ENCODE data around the gene GPR143.

The GPR143 gene

DNA sequence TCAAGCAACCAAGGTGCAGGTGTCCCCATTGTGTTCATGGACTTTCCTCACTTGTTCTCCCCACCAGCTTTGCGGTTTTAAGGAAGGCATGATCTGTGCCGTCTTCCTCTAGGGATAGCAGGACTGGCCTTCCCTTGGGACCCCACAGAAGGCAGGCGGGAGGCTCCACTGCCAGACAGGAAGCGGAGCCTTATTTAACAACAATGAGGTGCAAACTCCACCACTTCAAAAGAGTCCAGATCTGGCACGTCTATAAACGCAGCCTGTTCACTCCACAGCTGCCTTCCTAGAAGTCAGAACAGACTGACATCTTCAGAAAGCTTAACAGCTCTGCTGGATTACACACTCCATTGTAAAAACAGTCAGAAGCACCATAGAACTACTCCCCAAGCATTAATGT, 1.7 kb upstream of the GPR143 start:
- DNase-seq, result peak; percentile 42

DNA sequence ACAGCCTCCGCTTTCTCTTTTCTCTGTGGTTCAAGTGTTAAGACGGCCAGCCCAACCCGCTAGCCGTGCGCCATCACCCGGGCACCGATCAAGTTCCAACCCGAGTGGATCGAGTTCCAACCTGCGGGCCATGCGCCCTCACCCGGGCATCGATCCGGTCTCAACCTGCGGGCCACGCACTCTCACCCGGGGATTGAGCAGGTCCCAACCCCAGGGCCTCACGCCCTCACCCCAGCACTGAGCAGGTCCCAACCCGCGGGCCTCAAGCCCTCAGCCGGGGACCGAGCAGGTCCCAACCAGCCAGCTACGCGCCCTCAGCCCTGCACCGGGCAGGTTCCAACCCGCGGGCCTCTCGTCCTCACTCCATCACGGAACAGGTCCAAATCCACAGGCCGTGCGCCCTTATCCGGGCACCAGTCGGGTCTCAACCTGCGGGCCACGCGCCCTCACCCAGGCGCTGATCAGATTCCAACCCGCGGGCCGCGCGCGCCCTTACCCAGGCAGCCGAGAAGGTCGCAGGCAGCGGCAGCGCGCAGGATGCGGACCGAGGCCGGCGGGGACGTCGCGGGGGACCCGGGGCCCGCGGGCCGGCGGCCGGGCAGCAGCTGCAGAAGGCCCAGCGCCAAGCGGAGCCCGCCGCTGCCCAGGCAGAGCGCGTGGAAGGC, 443 bp downstream of the GPR143 start:
- no peak for DNase-seq

DNA sequence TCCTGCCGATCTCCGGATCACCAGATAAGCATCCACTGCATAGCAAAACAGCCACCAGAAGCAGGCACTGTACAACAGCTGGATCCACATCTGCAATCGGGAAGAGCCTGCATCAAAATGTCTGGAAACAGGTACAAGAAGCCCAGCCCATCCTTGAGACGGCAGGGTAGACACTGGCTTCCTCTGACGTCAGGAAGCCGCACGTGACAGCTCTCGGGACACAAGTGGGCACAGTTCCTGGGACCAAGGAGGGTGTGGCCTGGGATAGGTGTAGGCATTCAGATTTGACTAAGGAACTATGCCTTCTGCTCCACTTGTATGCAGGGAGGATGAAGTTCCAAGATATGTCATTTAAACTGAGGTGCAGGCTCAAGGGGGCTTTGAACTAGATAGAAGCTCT, 6.3 kb downstream of the GPR143 start:
- DNase-seq, result no peak

DNA sequence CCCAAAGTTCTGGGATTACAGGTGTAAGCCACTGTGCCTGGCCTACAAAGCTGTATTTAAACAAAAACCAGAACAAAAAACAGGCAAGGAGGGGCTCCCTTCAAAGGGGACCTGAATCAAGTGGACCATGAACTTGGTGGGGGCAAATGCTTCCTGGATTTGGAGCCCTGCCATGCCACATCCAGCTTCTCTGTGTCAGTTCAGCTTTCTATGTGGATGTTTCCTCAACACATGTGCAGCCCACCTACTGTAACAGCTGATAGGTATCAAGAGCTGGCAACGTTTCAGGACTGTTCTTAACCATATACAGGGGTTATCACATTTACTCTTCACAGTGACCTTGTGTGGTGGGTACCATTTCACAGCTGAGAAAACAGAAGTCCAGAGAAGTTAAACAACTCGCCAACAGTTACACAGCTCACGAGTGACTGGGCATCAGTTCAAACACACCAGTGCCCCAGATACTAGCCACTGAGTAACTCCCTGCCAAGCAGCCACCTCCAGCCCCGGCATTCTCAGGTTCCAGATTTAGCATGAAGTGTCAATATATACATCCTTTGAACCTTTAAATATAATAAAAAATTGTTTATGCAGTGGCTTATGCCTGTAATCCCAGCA, 7.5 kb downstream of the GPR143 start:
- no peak for DNase-seq

DNA sequence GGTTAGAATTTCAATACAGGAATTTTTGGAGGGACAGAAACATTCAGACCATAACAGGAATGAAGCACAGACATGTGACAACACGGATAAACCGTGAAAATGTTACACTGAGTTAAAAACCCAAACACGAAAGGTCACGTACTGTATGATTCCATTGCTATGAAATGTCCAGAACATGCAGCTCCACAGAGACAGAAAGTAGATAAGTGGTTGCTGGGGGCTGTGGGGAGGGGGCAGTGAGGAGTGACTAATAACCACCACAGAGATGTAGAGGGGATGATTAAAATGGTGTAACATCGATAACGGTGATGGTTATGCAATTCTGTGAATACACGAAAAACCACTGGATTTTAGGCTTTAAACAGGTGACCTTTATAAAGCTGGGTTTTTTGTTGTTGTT, 8.3 kb downstream of the GPR143 start:
- no peak for DNase-seq

DNA sequence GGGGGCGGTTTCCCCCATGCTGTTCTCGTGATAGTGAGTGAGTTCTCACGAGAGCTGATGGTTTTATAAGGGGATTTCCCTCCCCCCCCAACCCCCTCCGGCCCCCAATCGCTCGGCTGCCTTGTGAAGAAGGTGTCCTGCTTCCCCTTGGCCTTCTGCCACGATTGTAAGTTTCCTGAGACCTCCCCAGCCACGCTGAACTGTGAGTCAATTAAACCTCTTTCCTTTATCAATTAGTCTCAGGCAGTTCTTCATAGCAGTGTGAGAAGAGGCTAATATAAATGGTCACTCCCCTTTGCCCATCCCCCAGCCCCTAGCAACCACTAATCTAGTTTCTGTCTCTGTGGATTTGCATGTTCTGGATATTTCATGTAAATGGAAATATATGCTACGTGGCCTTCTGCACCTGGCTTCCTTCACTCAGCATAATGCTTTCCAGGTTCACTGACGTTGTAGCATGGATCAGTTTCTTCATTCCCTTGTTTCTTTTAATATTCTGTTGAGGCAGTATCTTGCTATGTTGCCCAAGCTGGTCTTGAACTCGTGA, 16.4 kb downstream of the GPR143 start:
- no peak for DNase-seq

DNA sequence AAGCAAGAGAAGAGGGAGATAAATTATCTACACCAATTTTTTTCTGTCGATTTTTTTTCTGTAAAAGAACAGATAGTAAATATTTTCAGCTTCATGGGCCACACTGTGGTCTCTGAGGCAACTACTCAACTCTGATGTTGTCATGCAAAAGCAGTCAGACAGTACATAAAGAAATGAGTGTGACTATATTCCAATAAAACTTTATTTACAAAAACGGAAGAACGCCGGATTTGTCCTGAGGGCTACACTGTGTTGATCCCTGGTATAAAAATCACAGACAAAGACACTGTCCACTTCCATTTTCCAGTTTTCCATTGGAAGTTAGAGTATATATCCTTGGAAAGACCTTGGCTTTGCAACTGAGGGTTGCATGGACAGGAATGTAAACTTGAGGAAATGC, 18.0 kb downstream of the GPR143 start:
- DNase-seq, result no peak

DNA sequence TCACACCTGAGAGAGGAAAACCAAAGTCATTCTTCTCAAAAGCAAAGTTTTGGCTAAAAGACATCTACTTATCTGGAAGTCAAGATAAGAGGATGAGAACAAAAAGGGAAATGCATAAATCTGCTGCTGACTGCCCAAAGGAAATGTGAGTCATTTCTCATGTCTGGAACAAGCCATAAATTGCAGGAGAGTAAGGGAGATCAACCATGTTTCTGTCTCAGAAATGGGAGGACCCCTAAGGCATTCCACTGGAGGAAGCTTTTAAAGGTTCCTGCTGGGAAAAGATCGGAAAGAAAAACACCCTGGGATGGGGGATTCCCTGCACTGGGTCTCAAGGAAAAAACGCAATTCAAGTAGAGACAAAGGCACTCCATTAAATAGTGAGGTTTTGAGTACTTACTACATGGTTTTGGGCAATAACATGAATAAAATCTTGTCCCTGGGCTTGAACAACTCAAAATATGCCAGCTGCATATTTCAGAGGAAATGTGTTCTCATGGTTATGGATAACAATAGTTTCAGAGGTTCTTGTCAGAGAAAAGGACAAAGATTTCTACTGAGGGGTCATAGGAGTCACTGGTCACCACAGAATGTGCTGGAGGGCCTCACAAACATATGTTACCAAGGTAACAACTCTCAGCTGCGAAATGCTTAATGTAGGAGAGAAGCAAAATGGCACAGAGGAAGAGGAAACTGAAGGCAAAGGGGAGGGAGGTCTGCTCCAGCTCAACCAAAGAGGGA, 19.3 kb downstream of the GPR143 start:
- no peak for DNase-seq

DNA sequence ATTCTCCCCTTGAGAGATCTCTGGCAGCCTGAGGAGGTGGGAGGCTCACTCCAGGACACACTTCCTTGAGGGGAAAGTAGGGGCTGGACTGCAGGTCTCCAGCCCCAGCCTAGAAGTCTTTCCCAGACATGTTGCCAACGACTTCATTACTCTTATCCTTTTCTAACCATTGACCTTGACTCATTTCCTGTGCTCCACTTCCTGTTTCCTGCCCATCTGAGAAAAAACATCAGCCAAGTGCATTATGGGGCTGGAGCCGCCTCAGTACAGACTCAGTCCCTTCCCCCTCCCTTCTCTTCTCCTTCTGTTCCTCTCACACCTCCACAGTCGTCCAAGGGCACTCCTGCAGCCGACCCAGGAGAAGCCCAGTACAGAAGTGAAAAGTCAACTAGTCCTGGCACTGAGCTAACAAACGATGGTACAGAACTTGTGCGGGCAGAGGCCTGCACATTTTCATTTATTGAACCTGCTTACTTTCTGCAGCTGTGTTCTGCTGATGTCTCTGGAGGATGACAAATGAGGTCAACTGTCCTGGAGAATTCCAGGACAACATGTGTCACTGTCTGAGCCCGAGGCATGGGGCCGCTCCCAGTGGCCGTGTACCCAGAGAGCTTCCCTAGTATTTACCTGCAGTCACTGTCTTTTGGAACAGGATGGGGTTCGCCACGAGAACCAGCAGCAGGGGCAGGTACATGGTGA, 20.1 kb downstream of the GPR143 start:
- no peak for DNase-seq

DNA sequence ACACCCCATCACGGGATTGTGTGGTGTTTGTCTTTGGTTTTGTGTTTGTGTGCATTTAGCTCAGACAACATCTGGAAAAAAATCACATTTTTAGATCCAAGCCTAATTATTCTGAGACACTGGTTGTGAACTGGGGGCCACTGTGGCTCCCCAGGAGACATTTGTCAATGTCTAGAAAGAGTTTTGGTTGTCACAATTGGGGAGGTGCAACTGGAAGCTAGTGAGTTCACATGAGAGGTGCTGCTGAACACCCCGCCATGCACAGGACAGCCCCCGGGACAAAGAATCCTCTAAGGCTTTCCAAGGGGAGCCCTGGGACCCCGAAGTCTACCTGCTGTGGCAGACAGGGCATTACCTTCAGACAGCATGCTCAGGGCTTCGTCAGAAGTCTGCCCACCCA, 26.5 kb downstream of the GPR143 start:
- no peak for DNase-seq

DNA sequence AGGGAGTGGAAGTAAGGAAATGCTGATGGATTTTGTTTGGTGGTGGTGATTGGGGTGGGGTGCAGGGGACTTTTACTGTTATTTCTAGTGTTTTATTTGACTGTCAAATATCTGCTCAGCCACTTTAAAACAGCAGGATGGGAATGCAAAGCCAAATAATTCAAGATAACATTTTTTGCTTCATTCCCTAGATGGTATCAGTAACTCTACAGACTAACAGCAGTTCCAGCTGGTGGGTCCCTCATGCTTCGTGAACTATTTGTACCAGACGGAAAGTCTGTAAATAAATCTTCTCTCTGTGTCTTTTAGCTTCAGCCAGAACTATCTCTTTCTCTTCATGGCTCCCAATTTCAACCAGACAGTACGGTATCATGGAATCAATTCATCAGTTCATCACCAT, 27.5 kb downstream of the GPR143 start:
- DNase-seq, result no peak

DNA sequence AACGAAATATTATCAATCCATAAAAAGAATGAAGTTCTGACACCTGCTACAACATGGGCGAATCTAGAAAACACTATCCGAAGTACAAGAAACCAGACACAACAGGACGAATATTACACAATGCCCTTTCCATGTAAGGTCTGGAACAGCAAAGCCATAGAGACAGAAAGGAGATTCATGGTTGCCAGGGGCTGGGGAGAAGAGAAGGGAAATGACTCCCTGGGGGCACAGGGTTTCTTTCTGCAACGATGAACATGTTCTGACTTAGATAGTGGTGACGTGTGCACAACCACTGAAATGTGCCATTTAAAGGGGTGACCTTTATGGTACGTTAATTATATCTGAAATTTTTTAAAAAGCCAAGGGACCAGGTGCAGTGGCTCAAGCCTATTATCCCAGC, 28.3 kb downstream of the GPR143 start:
- no peak for DNase-seq

DNA sequence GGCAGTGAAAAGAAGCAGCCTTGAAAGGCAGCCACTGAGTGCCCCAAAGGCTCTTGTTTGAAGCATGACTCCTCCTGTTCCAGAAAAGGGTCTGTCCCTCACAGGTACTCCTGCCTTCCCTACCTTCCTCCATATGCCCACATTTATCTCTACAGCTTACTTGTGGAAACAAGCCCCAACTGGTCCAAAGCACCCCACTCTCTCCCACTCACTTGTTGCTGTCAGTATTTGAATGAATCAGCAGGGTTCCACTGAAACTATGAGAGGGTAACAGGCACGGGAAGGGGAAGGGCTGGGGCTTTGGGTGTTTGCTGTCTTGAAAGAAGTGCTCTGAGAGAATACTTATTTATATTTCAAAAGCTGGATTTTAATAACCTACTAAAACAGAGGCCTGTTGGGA, 34.9 kb downstream of the GPR143 start:
- no peak for DNase-seq

DNA sequence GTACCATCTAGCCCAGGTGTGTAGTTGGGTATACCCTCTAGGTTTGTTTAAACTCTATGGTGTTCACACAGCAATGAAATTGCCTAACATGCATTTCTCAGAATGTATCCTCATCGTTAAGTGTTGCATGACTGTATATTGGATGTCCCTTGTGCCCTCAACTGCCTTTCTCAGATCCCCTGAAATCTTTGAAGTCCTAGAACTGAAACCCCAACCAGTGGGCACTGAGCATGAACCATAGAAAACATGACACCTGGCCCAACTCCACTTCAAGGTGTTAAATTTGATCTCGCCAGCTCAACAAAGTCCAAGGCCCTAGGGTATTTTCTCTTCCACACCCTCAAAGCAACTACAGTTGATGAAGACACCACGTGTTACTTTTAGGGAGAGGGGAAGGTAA, 35.6 kb downstream of the GPR143 start:
- DNase-seq, result no peak

DNA sequence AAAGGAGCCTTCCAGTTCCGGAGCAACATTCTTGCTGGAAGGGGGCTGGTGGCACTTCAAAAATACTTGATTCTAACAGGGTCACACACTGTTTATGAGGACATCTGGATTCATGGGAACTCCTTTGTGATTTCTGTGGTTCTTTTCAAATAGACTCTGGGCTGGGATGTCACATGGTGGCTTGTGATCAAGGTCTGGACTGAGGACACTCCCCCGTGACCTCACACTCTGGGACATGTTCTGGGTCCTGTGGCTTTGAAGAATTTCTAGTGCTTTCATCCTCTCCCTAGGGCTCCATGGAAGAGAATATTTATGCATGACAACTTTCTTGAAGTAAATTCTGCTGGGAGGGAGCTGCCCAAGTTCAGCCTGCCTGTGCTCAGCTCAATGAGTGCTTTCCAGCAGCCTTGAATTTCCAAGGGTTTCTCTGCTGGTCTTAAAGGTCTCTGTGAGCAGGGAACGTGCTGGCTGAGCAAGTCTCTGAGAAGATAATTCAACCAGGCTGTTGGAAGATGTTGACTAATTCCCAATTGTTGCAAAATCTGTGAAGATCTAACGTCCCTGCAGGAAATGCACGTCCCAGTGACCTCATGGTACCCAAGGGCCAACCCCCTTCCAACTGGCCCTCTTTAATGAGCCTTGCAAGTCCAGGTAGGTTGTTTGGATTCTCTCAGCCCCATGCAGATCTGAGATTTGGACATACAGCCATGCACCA, 36.3 kb downstream of the GPR143 start:
- DNase-seq, result no peak

DNA sequence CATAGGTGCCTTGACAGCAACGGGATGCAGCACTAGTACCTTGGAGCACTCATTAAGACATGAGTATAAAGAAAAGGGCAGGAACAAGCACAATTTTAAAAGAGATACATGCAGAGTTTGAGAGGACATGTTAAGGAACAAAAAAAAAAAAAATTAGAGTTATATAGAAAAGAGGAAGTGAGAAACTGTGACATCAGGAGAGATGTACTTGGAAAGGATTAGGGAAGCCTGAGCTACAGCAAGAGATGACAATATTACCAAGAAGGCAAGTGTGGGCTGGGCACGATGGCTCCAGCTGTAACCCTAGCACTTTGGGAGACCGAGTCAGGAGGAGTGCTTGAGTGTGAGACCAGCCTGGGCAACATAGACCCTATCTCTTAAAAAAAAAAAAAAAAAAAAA, 37.4 kb downstream of the GPR143 start:
- no peak for DNase-seq

DNA sequence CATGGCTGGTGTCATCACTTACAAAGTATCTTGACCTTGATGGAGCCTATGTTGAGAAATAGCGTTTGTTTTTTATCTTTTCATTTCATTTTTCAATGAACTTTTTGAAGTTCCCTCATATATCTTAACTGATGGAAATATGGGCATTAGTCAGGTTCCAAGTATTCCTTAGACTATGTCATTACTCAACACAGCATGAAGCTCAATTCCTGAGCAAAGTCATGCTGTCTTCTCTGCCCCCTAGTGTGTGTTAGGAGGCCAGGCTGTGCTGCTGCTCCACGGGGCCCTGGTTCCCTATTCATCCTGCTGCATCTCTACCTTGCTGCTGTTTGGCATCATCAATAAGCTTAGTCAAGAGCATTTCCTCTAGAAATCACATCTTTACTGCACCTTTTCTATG, 40.9 kb downstream of the GPR143 start:
- DNase-seq, result no peak

DNA sequence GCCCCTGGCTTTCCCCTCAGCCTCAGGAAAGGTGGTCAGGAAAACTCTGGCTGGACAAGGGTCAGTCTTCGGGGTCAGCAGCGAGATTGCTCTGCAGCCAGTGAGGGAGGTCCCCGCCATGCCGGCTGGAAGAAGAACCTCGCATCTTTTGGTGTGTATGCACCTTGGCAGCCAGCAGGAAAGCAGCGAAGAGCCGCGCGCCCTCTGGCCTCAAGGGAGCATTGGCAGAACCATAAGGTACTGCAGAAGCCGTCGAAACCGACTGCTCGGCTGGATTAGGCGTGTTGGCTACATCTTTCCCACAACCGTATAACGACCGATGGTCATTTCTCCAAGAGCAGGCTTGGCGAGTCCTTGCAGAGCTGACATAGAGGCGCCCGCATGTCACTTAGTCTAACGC, 48.3 kb downstream of the GPR143 start:
- DNase-seq, result no peak

DNA sequence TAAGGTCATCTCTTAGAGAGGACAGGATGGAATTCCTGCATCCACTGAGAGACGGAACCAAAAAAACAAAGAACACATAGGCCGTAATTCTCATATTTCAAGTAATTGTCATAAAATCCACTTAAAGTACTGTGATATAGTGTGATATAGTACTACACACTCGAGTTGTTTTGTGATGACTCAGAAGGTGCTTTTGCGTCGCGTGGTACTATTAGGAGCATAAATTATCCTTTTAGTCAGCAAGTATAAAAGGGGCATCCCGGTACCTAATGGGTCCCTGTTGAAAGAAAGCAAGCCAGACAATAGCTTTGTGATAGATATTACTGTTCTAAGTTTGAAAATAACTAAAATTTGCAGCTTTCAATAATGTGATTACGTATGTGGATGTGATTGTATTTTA, 55.3 kb downstream of the GPR143 start:
- DNase-seq, result no peak

DNA sequence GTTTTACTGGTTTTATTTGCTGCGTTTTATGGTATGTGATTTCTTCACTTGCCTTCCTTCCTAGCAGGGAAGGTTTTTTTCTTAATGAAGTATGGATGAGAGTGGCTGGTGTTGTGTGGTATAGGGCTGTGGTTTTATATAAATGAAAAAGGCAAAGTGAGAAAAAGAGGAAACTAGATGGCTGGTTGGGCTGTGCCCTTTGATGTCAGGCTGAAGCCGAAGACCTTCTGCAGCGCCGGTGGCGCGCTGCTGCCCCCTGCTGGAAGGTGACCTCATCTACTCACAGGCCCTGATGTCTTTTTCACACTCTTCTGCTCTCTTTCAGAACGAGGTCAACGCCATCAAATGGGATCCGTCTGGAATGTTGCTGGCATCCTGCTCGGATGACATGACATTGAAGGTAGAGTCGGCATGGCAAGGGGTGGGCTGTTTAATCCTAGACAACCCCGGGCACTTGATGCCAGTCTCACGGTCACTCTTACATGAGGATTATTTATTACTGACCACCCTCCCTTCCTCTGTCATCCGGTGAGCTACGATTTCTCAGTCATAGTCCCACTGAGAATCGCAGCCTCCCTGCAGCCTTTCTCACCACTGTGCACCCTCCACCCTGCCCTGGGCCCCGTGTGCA, 56.6 kb downstream of the GPR143 start:
- DNase-seq, result peak; percentile 50

DNA sequence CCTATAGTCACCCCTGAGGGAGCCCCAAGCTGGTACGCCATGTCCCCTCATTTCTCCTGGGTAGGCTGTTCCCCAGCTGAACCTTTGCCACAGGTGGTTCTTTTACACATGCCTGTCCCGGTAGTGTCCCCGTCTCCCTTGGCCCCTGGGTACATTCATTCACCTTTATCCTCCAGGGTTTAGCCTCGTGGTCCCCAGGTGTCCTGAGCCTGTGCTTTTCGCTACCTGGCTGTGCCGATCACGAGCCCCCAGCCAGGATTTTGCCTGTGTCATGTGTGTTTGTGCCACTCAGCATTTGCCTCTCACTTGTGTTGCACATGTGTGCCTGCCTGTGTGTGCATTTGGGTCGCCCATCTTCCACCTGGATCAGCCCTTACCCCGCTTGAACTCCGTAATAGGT, 57.6 kb downstream of the GPR143 start:
- no peak for DNase-seq

DNA sequence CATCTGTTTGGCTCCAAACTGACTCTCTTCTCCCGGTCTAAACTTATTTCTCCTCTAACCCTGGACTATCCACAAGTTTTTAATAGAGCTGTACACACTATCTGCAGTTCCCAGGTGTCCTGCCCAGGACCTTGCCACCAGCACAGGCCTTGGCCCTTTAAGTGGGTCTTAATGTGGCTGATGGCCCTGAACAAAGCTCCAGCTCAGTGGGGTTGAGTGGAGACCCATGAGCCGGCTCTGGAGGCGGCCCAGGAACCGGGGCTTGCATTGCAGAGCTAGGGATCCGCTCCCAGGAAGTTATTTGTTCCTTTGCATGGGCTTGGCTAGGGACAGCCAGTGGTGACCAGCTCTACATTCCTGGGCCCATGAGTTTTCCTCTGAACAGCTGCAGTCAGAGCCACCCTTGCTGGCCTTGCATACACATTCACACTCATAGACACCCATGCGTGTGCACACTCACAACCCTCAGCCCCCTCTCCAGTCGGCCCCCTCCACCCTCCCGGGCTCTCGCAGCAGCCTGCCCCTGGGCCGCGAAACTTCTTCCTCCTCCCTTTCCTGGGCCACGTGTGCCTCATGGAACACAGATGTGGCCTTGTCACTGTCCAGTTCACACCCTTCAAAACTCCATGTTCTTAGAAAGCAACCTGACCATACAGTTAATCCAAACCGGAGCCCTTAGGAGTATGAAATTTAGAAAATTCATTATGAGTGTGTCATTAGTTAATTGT, 58.2 kb downstream of the GPR143 start:
- no peak for DNase-seq

All from NCI-H2171 treated with DMSO at 0.1 percent for 48 hours (cell line).